Ishikawa (cell line): ENCODE measurements around the gene UBE3D.

Source experiments
- CEBPB ChIP-seq: IDR thresholded peaks from 2 replicates; pipeline ENCODE4 v1.6.1; 2012
- CREB1 ChIP-seq: IDR thresholded peaks from 2 replicates; pipeline ENCODE4 v1.6.1; 2012; ENCODE audit warnings: low read depth
- EGR1 ChIP-seq: IDR thresholded peaks from 2 replicates; pipeline ENCODE4 v1.6.1; 2012
- EP300 ChIP-seq: IDR thresholded peaks from 2 replicates; pipeline ENCODE4 v1.6.1; 2012; ENCODE audit warnings: borderline replicate concordance
- FOXM1 ChIP-seq: IDR thresholded peaks from 2 replicates; pipeline ENCODE4 v1.6.1; 2012; ENCODE audit warnings: low read depth, borderline replicate concordance
- NFIC ChIP-seq: IDR thresholded peaks from 2 replicates; pipeline ENCODE4 v1.6.1; 2012
- RAD21 ChIP-seq: IDR thresholded peaks from 2 replicates; pipeline ENCODE4 v1.6.1; 2012; ENCODE audit warnings: low read depth
- TAF1 ChIP-seq: IDR thresholded peaks from 2 replicates; pipeline ENCODE4 v1.6.1; 2012; ENCODE audit warnings: low read depth, mild to moderate bottlenecking
- TCF12 ChIP-seq: IDR thresholded peaks from 2 replicates; pipeline ENCODE4 v1.6.1; 2012; ENCODE audit warnings: low read depth
- TEAD4 ChIP-seq: IDR thresholded peaks from 2 replicates; pipeline ENCODE4 v1.6.1; 2012
- USF1 ChIP-seq: IDR thresholded peaks from 2 replicates; pipeline ENCODE4 v1.6.1; 2012
- YY1 ChIP-seq: IDR thresholded peaks from 2 replicates; pipeline ENCODE4 v1.6.1; 2012; ENCODE audit warnings: low read depth
- ZBTB7A ChIP-seq: IDR thresholded peaks from 2 replicates; pipeline ENCODE4 v1.6.1; 2012; ENCODE audit warnings: low read depth
- TF ChIP-seq, protein P1 (sequence below): IDR thresholded peaks from 2 replicates; pipeline ENCODE4 v1.6.1; 2012
- TF ChIP-seq, protein P2 (sequence below): IDR thresholded peaks from 2 replicates; pipeline ENCODE4 v1.6.1; 2012; ENCODE audit warnings: low read depth, mild to moderate bottlenecking

UBE3D gene

GRCh38 chr6:82906489-82906888, 159.2 kb downstream of the UBE3D start:
- TF ChIP-seq TAF1 (no peak), USF1 (no peak)

DNA sequence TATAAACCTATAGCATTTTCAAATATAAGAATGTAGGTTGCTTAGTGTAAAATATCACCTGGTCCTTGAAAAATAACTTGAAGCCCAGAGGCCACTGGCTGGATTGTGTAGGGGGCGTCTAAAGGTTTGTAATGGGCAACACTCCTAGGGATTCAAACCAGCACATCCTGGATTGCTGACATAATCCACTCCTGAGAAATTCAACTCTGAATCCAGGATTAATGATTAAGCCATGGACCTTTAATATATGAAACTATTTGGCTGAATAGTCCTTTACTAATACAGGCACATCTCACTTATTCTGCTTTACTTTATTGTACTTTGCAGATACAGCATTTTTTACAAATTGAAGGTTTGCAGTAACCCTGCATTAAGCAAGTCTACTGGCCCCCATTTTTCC, 160.8 kb downstream of the UBE3D start:
- TF ChIP-seq EP300 (no peak), USF1 (no peak), RAD21 (no peak), EGR1 (no peak), FOXM1 (no peak), CEBPB (no peak), CREB1 (no peak), NFIC (no peak), TAF1 (no peak), YY1 (no peak), TCF12 (no peak)
- TF ChIP-seq, protein P1, sequence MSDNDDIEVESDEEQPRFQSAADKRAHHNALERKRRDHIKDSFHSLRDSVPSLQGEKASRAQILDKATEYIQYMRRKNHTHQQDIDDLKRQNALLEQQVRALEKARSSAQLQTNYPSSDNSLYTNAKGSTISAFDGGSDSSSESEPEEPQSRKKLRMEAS = no peak
- TF ChIP-seq, protein P2, sequence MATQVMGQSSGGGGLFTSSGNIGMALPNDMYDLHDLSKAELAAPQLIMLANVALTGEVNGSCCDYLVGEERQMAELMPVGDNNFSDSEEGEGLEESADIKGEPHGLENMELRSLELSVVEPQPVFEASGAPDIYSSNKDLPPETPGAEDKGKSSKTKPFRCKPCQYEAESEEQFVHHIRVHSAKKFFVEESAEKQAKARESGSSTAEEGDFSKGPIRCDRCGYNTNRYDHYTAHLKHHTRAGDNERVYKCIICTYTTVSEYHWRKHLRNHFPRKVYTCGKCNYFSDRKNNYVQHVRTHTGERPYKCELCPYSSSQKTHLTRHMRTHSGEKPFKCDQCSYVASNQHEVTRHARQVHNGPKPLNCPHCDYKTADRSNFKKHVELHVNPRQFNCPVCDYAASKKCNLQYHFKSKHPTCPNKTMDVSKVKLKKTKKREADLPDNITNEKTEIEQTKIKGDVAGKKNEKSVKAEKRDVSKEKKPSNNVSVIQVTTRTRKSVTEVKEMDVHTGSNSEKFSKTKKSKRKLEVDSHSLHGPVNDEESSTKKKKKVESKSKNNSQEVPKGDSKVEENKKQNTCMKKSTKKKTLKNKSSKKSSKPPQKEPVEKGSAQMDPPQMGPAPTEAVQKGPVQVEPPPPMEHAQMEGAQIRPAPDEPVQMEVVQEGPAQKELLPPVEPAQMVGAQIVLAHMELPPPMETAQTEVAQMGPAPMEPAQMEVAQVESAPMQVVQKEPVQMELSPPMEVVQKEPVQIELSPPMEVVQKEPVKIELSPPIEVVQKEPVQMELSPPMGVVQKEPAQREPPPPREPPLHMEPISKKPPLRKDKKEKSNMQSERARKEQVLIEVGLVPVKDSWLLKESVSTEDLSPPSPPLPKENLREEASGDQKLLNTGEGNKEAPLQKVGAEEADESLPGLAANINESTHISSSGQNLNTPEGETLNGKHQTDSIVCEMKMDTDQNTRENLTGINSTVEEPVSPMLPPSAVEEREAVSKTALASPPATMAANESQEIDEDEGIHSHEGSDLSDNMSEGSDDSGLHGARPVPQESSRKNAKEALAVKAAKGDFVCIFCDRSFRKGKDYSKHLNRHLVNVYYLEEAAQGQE = no peak

- TF ChIP-seq USF1 = no peak
- no peak for TF ChIP-seq TCF12
- no peak for TF ChIP-seq FOXM1
- TF ChIP-seq NFIC = no peak
- TF ChIP-seq EP300 = no peak
- TF ChIP-seq YY1 = no peak
- no peak for TF ChIP-seq EGR1
- TF ChIP-seq, protein P1 = no peak
- TF ChIP-seq, protein P2 = no peak
- TF ChIP-seq CREB1 = no peak
- TF ChIP-seq ZBTB7A = no peak
- TF ChIP-seq RAD21 = no peak
- no peak for TF ChIP-seq CEBPB
- TF ChIP-seq TAF1 = no peak
- TF ChIP-seq TEAD4 = no peak
Measured at GRCh38 chr6:82904257-82904656, 161.4 kb downstream of the UBE3D start.

GRCh38 chr6:82902290-82902689, 163.4 kb downstream of the UBE3D start:
- no peak for TF ChIP-seq EGR1
- TF ChIP-seq YY1 = no peak
- no peak for TF ChIP-seq FOXM1
- TF ChIP-seq TEAD4 = no peak
- TF ChIP-seq RAD21 = no peak
- TF ChIP-seq, protein P1 = no peak

GRCh38 chr6:82894653-82895259, 170.9 kb downstream of the UBE3D start:
- no peak for TF ChIP-seq EGR1

DNA sequence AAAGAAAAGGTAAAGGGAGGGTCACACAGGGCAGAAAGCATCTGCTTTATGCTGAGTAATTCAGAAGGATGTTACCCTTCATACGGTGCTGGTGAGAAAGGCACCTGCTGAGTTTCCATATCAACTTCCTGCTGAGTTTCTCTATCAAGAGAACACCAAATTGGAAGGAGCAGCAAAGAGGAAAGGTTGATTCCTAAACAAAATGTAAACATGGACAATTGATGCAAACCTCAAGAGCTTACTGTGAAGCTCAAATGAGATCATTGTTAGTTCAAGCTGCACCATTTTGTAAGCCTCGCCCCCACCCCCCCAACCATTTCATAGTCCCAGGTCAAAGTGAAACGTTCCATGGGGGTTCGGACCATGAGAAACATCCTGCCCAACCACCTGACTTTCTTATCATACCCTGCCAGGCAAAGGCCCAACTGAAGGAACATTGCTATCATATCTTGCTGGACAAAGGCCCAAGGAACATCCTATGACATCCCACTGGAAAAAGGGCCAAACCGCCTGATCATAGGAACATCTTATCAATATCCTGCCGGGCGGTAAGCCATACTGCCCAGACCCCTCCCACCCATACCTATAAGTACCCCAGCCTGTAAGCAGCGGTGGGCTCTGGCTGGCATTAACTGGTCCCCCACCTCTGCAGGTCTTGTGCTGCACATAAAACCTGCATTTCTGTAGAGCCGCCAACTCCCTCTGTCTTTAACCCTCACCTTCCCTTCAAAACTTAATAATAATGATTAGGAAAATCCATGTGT, 171.6 kb downstream of the UBE3D start:
- TF ChIP-seq USF1 (no peak), TCF12 (no peak), CEBPB (no peak), TAF1 (no peak), ZBTB7A (no peak), EP300 (no peak), FOXM1 (no peak), YY1 (no peak), TEAD4 (no peak), CREB1 (no peak), NFIC (no peak), EGR1 (no peak)
- TF ChIP-seq, protein P2 = no peak
- TF ChIP-seq, protein P1 = no peak
